SKM-1 (cell line): Measurements from ENCODE around the gene ANP32A.
A peak's percentile ranks its signal among the peaks of the same experiment; 100 is the strongest.

Source experiments
- DNase-seq: peaks from one replicate; lab custom pipeline; 2025; ENCODE audit not compliant: unreplicated experiment; lab: John Stamatoyannopoulos, UW

The ANP32A gene

DNA sequence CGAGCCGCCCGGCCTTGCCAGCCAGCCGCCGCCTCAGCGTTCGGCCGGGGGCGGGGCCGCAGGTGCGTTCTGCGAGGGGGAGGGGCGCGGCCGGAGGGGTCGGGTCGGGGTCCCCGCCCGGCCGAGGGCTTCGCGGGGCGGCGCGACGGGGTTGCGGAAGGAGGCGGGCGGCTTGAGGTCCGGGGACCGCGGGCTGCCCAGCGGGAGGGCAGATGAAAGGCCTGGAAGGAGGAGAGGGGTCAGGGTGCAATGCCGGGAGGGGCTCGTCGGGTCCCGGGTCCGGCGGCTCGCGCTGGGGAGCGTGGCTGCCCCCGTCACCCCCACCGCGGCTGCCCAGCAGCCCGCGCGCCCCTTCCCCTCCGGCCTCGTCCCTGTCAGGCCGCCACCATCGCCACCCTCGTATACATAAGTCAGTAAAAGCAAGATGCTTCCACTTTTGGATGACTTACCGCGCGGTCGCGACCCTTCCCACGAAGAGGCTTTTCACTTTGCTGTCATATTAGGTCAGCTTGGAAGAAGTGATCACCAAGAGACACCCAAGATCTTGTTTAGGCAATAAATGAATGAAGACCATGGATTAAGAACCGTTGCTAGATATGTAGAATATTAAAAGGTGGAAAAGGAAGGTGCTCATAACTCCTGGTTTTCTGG lies 620 bp upstream of the ANP32A start:
- no peak for DNase-seq

DNA sequence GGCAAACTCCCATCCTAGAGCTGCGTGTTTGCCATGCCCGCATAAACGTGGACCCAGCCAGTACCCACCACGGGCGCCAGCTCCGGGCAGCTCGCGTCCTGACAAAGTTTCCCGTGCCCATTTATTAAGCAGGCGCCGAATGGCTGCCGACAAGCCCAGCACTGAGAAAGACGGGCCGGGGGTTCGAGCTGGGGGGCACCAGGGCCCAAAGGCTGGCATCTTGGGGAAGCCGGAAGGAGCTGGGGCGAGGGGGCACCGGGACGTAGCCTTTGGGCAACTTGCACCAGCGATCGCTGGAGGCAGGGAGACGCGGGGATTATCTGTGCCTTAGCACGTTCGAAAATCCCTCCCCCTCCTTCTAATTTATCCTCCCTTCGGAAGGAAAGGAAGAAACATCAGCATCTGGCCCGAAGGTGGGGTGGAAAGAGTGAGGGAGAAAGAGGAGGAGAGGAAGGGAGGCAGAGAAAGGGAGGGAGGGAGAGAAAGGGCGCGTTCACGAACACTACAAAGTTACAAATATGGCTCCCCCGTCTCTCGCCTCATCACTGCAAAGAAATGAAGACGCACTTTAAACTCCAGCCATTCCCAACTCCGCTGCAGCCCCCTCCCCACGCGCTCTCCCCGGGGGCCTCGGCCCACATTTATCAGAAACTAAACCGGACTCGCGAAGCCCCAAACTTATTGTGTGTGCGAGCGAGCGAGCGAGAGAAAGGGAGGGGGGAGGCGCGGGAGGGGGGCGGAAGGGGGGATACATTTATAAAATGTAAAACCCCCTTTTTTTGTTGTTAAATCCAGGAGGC lies 1.0 kb downstream of the ANP32A start:
- peak; percentile 23 for DNase-seq

DNA sequence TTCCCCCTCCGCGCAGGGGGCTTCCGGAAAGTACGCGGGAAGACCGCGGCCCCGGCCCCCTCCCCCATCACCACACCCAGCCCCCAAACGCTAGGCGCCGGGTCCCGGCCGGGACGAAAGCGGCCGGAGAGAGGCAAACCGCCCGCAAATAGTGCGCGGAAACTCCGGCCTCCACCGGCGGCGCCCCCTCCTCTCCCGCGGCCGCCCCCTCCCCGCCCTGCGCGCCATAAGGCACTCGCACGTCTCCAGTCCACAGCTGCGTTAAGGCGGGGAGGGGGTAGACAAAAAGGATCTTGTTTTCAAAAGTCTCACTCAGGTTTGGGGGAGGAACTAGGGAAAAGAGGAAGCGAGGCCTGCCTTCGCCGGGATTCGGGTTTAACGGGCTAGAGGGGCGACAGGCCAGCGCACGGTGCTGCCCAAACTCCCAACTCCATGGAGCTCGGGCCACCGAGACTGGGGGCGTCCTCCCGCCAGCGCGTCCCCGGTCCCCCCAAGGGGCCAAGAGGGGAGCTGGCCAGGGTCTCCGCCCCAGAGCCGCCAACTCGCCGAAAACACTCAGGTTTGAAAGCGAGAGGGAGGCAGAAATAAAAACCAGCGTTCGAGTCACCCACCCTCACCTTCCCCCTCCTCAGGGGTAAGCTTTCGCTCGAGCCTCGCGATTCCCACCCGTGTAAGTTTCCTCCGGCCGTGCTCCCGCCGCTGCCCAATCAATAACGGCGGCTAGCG lies 1.8 kb downstream of the ANP32A start:
- DNase-seq: peak; percentile 77

DNA sequence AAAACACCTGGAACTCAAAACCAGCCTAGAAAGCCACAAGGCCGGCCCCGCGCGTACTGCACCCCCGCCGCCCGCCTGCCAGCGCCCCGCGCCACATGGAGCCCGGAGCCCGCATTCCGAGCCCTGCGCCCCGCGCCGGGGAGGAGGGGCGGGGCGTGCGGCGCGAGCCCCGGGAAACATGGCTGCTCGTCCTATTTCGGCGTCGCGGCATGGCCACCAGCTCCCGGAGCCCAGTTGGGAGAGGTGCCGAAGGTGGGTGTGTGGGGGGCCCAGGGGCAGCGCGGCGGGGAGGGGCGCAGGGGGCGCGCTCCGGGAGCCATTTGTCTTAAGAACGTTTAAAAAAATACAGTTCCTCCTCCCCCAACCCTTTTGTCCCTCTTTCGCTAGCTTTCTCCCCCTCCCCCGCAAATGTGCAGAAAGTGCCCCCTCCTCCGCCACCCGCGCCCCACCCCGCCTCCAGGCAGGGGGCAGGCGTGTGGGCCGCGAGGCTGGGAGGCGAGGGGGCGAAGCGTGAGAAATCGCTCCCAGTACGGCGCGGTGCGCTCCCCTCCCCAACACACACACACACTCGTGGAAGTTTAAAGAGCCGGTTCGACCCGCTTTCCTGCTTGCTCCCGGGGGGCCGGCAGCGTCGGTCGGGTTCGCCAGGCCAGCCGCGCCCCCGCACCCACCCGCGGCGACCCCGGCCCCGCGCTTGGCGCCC lies 2.5 kb downstream of the ANP32A start:
- peak; percentile 24 for DNase-seq

DNA sequence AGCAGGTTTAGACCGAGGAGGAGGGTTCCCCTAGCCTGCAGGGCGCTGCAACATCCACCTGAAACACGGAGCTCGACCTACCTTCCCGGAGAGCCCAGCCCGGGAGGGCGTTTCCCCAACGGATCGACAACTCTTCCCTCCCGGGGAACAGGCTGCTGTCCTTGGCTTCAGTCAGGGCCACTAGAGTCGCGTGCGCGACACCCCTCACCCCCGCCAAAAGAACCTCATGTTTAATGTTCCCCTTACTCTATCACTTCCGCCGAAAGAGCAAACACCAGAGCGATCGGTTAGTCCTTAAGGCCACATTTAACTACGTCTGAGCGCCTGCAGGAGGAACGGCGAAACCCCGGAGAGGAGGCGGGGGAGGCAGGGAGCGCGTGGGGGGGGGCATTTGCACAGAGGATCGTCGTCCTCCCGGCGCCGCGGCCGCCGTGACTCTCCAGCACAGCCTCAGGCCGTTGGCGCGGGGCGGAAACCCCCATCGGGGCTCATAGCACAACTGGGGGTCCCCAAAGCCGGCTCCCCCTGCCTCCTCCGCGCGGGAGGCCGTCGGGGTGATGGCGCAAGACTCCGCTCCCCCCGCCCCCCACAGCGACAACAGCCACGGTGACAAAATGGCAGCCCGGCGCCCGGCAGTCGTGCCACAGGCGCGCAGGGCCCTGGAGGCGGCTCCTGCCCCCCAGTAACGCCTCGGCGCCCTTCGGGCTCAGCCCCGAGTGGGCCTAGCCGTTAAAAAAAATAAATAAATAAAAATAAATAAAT lies 3.2 kb downstream of the ANP32A start:
- DNase-seq: peak; percentile 75

DNA sequence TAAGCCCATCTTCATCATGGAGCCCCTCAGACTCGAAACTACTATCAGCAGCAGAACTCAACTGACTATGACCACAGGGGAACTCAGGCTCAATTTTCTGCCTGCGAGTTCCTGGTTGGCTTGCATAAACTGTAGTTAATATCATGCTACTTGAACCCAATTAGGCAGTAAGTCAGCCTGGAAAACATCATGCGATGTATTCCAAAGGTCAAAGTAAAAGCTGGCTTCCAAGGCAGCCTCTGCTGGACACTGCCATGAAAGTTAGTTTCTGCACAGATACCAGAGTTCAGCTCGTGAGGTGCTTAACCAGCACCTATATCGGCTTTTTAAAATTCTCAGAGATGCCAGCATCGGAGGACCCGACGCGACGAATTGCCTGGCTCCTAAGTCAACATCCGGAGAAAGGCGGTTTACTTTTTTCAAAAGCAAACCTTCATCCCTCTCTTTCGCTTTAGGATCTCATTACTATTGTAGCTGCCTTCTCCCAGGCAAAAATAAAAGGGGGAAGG lies 3.8 kb downstream of the ANP32A start:
- no peak for DNase-seq

DNA sequence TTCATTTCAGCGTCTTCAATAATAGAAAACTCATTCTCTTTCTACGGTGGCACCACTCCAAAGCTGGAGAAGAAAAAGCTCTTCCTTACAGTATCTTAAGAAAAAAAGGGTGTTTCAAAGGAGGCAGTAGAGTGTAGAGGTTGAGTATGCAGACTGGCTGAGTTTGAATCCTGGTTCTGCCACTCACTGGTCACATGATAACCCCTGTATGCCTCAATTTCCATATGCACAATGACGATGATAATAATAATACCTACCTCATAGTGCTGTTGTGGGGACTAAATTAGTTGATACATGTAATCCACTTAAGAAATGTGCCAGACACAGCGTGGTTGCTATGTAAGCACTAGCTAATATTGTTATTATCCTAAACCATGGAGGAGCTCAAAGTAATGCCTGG lies 4.5 kb downstream of the ANP32A start:
- DNase-seq: no peak

DNA sequence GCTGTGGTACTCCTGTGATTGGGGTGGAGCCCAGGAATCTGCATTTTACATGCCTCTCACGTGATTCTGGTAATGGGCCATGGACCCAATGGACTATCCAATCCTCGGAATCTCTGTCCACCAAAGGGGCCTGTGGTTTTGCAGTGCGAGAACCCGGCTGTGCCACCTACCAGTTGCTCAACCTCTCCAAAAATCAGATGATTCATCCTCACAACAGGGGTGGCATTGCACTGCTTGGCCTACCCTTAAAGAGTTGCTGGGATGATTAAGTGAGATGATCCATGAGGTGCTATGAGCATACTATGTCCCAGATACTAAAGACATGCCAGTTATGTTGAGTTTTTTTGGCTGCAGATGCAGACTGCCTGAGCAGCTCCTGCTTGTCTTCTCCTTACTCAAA lies 5.1 kb downstream of the ANP32A start:
- no peak for DNase-seq

DNA sequence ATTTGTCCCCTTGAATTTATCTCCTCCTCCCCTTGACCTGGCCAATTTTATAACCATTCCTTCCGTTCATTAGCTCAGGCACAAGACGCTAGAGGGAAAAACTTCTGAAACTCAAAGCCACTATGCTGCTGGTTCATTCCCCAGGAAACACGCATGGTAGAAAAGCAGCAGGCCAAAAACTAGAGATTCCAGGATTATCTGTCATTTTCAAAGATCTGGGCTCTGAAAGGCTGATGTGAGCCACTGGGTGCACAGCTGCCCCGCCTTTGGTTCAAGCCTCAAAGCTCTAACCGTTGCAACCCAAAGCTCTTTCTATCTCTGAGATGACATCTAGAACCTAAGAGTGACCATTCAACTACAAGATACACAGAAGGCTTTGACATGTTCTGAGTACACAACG lies 6.1 kb downstream of the ANP32A start:
- no peak for DNase-seq

DNA sequence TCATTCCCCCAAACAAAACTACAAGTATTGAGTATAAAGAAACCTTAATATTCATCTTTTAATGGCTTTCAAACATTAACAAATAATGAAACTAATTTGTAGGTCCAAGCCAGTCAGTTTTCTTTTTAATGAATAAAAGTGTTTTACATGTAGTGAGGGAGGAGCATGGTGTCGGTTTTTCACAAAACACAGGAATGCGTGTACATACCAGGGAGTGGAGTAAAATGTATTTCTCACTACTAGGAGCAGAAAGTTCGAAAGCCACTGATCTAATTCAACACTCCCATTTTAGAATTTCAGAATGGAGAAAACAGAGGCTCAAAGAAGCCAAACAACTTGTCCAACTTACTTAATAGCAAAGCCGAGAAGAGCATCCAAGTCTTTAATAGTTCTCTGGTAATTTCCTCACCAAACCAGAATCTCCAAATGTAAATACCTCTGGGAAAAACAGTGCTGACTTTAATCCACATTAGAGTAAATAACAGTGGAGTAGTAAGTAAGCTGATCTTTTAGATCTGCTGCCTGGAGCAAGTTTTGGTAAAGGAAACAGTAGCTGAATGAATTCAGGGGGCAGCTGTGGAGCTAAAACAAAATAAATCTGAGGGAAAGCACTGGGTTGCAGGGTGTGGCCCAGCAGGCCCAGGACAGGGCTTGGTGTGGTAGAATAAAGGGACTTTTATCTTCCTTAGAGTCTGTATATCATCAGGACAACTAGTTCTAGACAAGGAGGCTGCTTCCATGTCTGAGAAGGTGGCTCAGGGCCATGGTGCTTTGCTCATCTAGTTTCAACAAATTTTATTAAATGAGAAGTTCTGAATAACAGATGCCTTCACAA lies 7.9 kb downstream of the ANP32A start:
- no peak for DNase-seq

DNA sequence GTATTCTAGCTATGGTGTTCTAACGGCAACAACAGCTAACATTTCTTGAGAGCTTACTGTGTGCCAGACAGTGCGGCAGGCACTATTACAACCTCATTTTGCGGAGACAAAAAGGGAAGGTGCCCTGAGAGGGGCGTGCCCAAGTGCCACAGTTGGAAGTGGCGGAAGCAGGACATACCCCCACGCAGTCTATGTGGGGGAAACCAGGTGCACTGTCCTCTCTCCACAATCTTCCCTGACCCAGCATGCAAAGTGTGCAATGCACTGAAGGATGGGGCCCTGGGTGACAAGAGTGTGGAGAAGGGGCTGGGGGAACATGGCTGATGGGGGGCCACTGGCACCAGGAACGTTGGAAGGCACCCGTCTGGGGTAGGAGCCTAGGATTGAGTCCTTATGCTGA lies 8.6 kb downstream of the ANP32A start:
- DNase-seq: no peak

DNA sequence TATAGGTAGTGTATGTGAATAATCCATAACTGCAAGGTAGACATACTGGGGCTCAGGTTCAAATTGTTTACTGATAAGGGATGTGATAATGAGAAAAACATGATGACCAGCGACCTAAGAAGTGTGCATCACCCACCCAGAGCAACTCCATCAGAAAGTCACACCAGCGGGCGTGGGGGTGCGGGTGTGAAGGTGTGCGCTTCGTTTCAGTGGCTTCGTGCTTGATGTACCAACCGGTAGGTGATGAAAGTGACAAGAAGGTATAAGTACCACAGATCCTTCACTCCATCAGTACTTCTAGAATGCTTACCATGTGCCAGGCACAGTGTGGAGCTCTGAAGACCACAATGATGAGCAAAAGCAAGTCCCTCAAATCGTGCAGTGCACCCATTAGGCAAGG lies 11.2 kb downstream of the ANP32A start:
- DNase-seq: no peak

DNA sequence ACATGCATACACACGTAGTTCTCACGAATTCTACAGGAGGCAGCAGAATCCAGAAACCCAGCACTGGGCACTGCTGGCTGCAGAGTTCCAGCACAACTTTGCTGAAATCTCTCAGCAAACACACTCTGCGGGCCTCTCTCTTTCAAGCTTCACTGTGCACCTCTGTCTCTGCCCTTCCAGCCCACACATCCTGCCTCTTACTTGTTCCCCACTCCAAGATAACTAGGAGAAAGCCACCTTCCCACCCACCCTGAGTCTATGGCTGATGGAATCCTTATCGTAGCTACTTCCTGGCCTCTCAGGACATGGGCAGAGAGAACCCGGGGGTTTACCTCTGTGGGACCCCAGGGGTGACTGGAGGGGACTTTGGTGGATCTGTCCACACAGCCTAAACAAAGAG lies 11.9 kb downstream of the ANP32A start:
- no peak for DNase-seq

DNA sequence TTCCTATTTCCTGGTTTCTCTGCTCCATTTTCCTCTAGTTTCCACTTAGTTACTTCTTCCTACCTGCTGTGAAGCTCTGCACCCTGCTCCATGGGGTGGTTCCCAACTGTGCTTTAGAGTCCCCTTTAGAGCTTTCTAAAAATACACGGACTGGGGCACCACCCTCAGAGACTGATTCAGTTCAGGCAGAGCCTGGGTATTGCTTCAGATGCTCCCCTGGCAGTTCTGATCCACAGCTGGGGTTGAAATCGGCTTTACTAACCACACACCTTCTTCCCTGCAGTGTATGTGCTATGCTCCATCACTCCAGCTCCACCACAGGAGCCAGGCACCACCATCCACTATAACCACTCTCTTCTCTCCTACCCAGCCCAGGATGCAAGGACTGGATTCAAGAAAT lies 12.6 kb downstream of the ANP32A start:
- DNase-seq: no peak

DNA sequence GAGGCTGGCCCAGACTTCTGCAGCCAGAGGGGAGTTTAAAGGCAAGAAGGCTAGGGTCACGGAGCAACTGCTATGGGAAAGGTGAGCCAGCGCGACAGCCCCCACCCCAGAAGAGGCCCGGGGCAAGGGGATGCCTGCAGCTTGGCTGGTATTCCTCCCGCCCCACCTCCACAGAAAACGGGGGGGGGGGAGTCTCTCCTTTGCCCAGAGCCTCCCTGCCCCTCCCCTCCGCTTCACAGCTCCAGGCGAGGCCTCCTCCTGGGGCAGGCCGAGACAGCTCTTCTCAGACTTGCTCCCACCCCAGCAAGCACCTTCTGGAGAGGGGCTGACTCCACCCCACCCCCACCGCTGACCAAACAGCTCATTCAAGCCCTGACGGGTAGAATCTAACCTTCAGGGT lies 13.4 kb downstream of the ANP32A start:
- DNase-seq: no peak

DNA sequence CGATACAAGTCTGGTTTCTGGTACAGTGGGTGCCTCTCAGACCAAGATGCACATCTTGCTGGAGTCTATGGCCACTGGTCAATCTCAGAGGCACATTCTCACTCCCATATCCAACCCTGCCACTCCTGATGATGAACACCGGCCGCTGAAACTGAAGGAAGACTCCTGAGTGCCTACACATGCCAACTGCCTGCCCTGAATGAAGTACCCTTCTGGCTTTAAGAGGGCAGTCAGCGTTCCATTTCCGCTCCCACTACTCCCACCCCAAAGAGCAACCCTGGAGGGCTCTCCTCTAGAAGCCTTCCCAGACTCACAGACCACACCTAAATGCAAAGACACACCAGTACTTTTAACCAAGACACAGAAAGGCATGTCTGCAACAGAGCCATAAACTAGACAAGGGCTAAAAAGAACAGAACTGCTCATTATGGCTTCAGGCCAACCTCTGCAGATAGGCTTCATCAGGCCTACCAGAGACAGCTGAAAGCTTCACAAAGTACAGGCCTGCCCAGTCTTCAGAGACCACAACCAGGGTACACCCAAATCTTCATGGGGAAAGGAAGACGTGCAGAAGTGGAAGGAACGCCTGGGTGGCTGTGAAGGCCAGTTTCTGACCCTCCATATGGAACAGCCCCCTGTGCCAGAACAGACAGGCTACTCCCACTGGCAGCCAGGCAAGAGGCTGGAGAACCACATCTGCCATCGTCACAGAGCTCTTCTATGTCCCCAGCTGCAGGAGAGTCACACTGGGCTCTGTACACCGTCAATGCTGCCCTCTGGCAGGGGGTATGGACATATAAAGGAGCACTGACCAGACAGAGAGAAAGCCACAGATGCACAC lies 14.3 kb downstream of the ANP32A start:
- DNase-seq: no peak

DNA sequence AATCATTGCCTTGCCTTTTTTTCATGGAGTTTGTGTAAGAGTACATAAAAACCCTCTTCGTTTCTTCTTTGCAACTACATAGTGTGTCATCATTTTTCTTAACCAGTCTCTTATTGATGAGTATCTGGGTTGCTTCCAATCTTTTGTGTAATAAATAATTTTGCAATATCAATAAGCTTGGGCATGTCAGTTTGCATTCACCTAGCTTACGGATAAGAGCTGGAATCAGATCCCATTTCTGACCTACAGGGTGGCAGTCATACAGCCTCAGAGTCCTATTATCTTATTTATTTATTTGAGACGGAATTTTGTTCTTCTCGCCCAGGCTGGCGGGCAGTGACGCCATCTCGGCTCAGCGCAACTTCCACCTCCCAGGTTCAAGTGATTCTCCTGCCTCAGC lies 18.3 kb downstream of the ANP32A start:
- DNase-seq: no peak

DNA sequence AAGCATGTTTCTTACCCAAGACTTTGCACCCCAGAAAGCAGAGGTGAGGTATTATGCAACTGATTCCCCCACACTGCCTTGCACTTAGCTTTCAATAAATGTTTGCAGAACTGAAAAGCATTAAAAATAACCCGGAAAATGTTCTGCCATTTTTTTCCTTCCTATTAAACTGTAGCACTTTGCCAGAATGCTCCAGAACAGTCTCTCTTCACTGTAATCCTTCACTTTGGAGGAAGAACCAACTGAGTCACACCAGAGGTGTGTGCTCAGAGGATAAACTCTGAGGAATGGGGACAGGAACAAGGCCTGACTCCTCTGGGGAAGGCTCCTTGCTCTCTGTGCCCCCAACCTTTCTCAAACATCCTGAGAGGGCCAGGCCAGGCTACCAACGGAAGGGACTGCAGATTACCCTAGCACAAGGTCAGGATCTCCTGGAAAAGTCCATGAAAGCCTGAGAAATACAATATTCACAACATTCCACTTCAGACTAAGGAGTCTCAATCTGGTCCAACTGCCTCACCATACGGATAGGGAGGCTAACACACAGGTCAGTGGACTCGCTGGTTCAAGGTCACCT lies 19.0 kb downstream of the ANP32A start:
- DNase-seq: no peak
